HG03442 (cell line): ENCODE measurements around the gene IFNGR2.

ENCODE experiments used
- ATAC-seq: cut with Tn5 transposase; IDR thresholded peaks from one replicate; pipeline ENCODE4 v1.9.1; 2021; ENCODE audit warnings: mild to moderate bottlenecking, moderate library complexity; ENCODE audit not compliant: unreplicated experiment

Gene IFNGR2

DNA sequence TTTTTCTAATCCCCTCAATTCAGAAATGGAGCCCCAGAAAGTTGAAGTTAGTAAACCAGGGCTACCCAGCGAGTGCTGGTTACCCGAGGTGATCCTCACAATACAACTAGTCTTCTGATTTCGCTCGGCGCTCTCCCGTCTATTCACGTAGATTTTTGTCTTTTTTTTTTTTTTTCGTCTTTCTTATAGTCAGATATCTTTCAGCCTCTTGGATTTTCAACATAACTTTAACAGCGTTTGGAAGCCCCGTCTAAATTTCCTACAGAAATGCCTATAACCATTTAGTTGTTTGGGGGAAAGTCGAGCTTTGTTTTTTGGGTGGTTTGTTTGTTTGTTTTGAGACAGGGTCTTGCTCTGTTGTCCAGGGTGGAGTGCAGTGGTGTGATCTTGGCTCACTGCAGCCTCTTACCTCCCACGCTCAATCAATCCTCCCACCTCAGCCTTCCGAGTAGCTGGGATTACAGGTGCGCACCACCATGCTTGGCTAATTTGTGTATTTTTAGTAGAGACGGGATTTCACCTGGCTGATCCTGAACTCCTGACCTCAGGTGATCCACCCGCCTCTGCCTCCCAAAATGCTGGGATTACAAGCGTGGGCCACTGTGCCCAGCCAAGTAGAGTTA is 77.4 kb downstream of the IFNGR2 start:
- ATAC-seq = no peak

DNA sequence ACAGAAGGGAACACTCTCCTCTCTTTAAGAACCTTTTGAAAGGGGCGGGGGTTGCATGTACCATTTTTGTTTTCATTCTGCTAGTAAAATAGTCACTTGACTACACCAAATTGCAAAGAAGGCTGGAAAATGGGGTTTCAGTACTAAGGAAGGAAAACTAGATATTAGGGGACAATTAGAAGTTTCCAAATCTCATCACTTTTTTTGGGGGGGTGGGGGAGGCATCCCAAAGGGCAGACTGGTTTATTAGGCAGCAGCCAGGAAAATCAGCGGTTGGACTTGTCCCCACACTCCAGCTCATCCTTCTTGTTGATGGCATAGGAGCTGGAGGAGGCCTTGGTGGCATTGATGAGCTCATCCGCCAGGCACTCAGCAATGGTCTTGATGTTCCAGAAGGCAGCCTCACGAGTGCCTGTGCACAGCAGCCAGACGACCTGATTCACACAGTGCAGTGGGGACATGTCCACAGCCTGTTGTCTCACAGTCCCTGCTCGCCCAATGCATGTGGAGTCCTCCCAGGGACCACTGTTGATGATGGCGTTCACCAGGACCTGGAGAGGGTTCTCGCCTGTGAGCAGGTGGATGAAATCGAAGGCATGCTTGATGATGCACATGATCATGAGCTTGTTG is 78.2 kb downstream of the IFNGR2 start:
- ATAC-seq = no peak
